Trophoblast cell (in vitro differentiated cells and primary cell): ENCODE measurements around the gene FLT1. TPM values are rescaled to one million over a fixed set of nuclear protein-coding genes. Genes with fewer than 3 reads are reported as not detected.

Experiments
- DNase-seq, 2 donors: peaks; one replicate each; pipeline ENCODE4 v3.0.0-alpha.2; 2016
- H2AFZ ChIP-seq: 2 replicates; pipeline ENCODE4 v1.6.1; 2013; ENCODE audit warnings: low read length, moderate library complexity, mild to moderate bottlenecking; ENCODE audit not compliant: insufficient read depth, poor library complexity
- H2AK5ac ChIP-seq: 2 replicates; pipeline ENCODE4 v1.6.1; 2013; ENCODE audit warnings: mild to moderate bottlenecking, low read length
- H2BK120ac ChIP-seq: 2 replicates; pipeline ENCODE4 v1.6.1; 2013; ENCODE audit warnings: low read length, mild to moderate bottlenecking, moderate library complexity; ENCODE audit not compliant: insufficient read depth, poor library complexity
- H2BK12ac ChIP-seq: 2 replicates; pipeline ENCODE4 v1.6.1; 2013; ENCODE audit warnings: mild to moderate bottlenecking, low read length, moderate library complexity
- H2BK5ac ChIP-seq: 2 replicates; pipeline ENCODE4 v1.6.1; 2013; ENCODE audit warnings: low read length, low read depth, moderate library complexity, mild to moderate bottlenecking; ENCODE audit not compliant: poor library complexity
- H3K14ac ChIP-seq: 2 replicates; pipeline ENCODE4 v1.6.1; 2013; ENCODE audit warnings: mild to moderate bottlenecking, low read length
- H3K18ac ChIP-seq: 2 replicates; pipeline ENCODE4 v1.6.1; 2013; ENCODE audit warnings: mild to moderate bottlenecking, low read length
- H3K23ac ChIP-seq: 2 replicates; pipeline ENCODE4 v1.6.1; 2013; ENCODE audit warnings: low read length
- H3K27ac ChIP-seq: 2 replicates; pipeline ENCODE4 v1.5.1; 2013; ENCODE audit warnings: low read depth, mild to moderate bottlenecking, inconsistent platforms, low read length, moderate library complexity
- H3K27me3 ChIP-seq: 2 replicates; pipeline ENCODE4 v1.6.1; 2013; ENCODE audit warnings: inconsistent platforms, mild to moderate bottlenecking, low read length, moderate library complexity; ENCODE audit not compliant: insufficient read depth
- H3K36me3 ChIP-seq, 2 experiments: 1 replicate in 1 of 2; 2 replicates in 1 of 2; pipeline ENCODE4 v1.6.1; 2013; ENCODE audit warnings: low read length in 2 of 2, mild to moderate bottlenecking in 2 of 2, moderate library complexity in 1 of 2; ENCODE audit not compliant: insufficient read depth in 2 of 2, control insufficient read depth in 1 of 2
- H3K4ac ChIP-seq: 2 replicates; pipeline ENCODE4 v1.6.1; 2013; ENCODE audit warnings: low read depth, mild to moderate bottlenecking, low read length, moderate library complexity
- H3K4me1 ChIP-seq, 2 experiments: 1 replicate in 1 of 2; 2 replicates in 1 of 2; pipeline ENCODE4 v1.6.1; 2013; ENCODE audit warnings: low read length in 2 of 2, mild to moderate bottlenecking in 2 of 2, moderate library complexity in 1 of 2; ENCODE audit not compliant: insufficient read depth in 2 of 2, control insufficient read depth in 1 of 2
- H3K4me2 ChIP-seq: 2 replicates; pipeline ENCODE4 v1.6.1; 2013; ENCODE audit warnings: inconsistent platforms, mild to moderate bottlenecking, low read length, moderate library complexity
- H3K4me3 ChIP-seq: 2 replicates; pipeline ENCODE4 v1.5.1; 2013; ENCODE audit warnings: mild to moderate bottlenecking, low read depth, low read length, inconsistent platforms
- H3K79me1 ChIP-seq: one replicate; pipeline ENCODE4 v1.6.1; 2013; ENCODE audit warnings: low read length
- H3K79me2 ChIP-seq: 2 replicates; pipeline ENCODE4 v1.6.1; 2013; ENCODE audit warnings: low read length, mild to moderate bottlenecking; ENCODE audit not compliant: control insufficient read depth, insufficient read depth, poor library complexity
- H3K9ac ChIP-seq: 2 replicates; pipeline ENCODE4 v1.6.1; 2013; ENCODE audit warnings: mild to moderate bottlenecking, low read length
- H3K9me3 ChIP-seq: 2 replicates; pipeline ENCODE4 v1.6.1; 2013; ENCODE audit warnings: low read depth, mild to moderate bottlenecking, control low read depth, inconsistent platforms, low read length; ENCODE audit not compliant: insufficient read depth
- H4K12ac ChIP-seq: 2 replicates; pipeline ENCODE4 v1.6.1; 2013; ENCODE audit warnings: low read depth, mild to moderate bottlenecking, low read length, moderate library complexity
- H4K8ac ChIP-seq: 2 replicates; pipeline ENCODE4 v1.6.1; 2013; ENCODE audit warnings: low read depth, mild to moderate bottlenecking, low read length, moderate library complexity
- H4K91ac ChIP-seq: one replicate; pipeline ENCODE4 v1.6.1; 2013; ENCODE audit warnings: low read depth, mild to moderate bottlenecking, low read length, moderate library complexity
- WGBS: extraction: QIAGEN DNeasy Blood & Tissue Kit; methylation state at CpG from one replicate; pipeline ENCODE4 v1.1.7; 2013; ENCODE audit warnings: missing lambda C conversion rate; ENCODE audit not compliant: insufficient read length, insufficient coverage; ENCODE audit errors: extremely low coverage; 5-methylcytosine and 5-hydroxymethylcytosine counted together
- polyA plus RNA-seq: library from polyadenylated mRNA; stranded (reverse); fragments of 200-250 nt; gene quantifications from 2 replicates; pipeline ENCODE4 v1.2.3, GENCODE V29; 2013

FLT1 gene, protein sequence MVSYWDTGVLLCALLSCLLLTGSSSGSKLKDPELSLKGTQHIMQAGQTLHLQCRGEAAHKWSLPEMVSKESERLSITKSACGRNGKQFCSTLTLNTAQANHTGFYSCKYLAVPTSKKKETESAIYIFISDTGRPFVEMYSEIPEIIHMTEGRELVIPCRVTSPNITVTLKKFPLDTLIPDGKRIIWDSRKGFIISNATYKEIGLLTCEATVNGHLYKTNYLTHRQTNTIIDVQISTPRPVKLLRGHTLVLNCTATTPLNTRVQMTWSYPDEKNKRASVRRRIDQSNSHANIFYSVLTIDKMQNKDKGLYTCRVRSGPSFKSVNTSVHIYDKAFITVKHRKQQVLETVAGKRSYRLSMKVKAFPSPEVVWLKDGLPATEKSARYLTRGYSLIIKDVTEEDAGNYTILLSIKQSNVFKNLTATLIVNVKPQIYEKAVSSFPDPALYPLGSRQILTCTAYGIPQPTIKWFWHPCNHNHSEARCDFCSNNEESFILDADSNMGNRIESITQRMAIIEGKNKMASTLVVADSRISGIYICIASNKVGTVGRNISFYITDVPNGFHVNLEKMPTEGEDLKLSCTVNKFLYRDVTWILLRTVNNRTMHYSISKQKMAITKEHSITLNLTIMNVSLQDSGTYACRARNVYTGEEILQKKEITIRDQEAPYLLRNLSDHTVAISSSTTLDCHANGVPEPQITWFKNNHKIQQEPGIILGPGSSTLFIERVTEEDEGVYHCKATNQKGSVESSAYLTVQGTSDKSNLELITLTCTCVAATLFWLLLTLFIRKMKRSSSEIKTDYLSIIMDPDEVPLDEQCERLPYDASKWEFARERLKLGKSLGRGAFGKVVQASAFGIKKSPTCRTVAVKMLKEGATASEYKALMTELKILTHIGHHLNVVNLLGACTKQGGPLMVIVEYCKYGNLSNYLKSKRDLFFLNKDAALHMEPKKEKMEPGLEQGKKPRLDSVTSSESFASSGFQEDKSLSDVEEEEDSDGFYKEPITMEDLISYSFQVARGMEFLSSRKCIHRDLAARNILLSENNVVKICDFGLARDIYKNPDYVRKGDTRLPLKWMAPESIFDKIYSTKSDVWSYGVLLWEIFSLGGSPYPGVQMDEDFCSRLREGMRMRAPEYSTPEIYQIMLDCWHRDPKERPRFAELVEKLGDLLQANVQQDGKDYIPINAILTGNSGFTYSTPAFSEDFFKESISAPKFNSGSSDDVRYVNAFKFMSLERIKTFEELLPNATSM (N-terminal part only)
- 17.6 and 18.3 TPM in 2 replicates for polyA plus RNA-seq

DNA sequence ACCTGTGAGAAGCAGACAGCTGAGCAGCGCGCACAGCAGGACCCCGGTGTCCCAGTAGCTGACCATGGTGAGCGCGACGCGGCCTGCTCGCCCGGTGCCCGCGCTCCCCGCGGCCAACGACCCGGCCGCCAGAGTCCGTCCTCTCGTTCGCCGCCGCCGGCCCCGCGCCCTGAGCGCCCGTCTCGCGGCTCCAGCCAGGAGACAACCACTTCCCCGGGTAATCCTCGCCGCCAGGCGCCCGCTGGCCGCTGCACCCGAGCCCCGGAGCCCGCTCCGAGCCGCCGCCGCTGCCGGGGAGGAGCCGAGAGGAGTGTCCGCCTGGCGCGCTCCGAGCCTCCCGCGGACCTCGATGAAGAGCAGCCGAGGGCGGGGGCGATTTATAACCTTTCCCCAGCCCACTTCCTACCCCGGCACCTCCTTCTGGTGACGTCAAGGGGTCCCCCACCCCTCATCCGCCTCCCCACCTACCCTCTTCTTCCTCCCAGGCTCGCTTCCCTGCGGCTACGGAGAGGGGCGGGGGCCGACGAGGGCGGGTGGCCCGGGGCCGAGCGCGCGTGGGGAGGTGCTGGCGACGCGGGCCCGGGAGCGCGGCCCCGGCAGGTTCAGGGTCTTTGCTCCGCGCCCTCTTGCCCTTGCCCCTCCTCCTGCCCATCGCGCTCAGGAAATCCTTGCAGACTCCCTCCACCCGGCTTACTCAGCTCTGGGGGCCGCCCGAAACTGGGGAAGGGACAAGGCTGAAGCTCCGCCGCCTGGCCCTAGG, at the start of gene FLT1:
Gene FLT1 (minus strand): TSS at position 351 of the 760 bp plus-strand sequence. CDS start 285 bp downstream, at position 66.
- Histone ChIP-seq H2AK5ac (no peak within 1 kb of the TSS), H2AFZ (peak within 1 kb of the TSS; percentile 38), H3K79me1 (peaks cover 2% of the 10 kb centered on the region), H3K36me3 (no peaks in the 10 kb centered on the region), H4K12ac (no peak within 1 kb of the TSS), H3K4ac (no peak within 1 kb of the TSS), H3K27me3 (peaks cover 26% of the 10 kb centered on the region), H3K9me3 (peaks cover 2% of the 10 kb centered on the region), H3K27ac (peak within 1 kb of the TSS; percentile 34), H3K9ac (peak within 1 kb of the TSS; percentile 59), H3K4me2 (peak within 1 kb of the TSS; percentile 100), H3K18ac (peak within 1 kb of the TSS; percentile 9), H4K91ac (peak within 1 kb of the TSS; percentile 57), H2BK120ac (no peak within 1 kb of the TSS), H3K23ac (no peak within 1 kb of the TSS), H2BK12ac (peak within 1 kb of the TSS; percentile 51), H2BK5ac (no peak within 1 kb of the TSS), H3K14ac (peak within 1 kb of the TSS; percentile 14), H3K4me1 (peaks cover 17 to 32% of the 10 kb centered on the region in 2 experiments), H4K8ac (peak within 1 kb of the TSS; percentile 51), H3K79me2 (no peaks in the 10 kb centered on the region), H3K4me3 (peak within 1 kb of the TSS; percentile 82)
- no CpG with 5 or more reads among the region's 84 CpGs for WGBS
- peak; percentile 90 to 96 for DNase-seq

DNA sequence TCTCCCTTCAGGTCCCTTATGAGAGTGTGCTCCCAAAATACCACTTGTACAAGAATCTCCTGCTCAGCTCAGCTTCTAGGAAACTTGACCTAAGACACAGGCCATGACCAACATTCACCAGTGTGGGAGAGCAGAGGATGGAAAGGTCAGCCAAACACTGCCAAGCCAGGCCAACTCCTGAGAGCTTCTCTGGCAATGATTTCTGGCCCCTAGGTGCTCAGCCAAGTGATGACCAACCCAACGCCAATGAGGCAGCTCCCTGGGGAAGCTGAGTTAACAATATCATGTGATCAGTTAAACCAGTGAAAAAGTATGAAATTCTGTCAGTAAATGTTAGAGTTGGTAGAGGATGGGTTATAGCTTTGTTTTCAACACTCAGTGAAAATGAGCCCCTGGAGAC, 49.1 kb upstream of the FLT1 start:
- no peak overlapping the region for H3K9ac ChIP-seq
- H2AK5ac ChIP-seq = no peak overlapping the region
- H2BK120ac ChIP-seq = no peak overlapping the region
- H3K23ac ChIP-seq = no peak overlapping the region
- no peak overlapping the region for H3K4ac ChIP-seq
- no peaks in the 10 kb centered on the region for H3K79me1 ChIP-seq
- no peak overlapping the region for H3K27ac ChIP-seq
- no peak overlapping the region for H3K4me3 ChIP-seq
- peaks cover 0 to 2% of the 10 kb centered on the region in 2 experiments for H3K4me1 ChIP-seq
- H3K14ac ChIP-seq = no peak overlapping the region
- H4K12ac ChIP-seq = no peak overlapping the region
- no peaks in the 10 kb centered on the region for H3K27me3 ChIP-seq
- H3K18ac ChIP-seq = no peak overlapping the region
- no peaks in the 10 kb centered on the region for H3K36me3 ChIP-seq
- no peak overlapping the region for H3K4me2 ChIP-seq
- WGBS = no CpG with 5 or more reads among the region's 1 CpG
- H4K8ac ChIP-seq = no peak overlapping the region
- H4K91ac ChIP-seq = no peak overlapping the region
- no peaks in the 10 kb centered on the region for H3K79me2 ChIP-seq
- H2AFZ ChIP-seq = no peak overlapping the region
- H3K9me3 ChIP-seq = no peaks in the 10 kb centered on the region
- no peak for DNase-seq
- no peak overlapping the region for H2BK5ac ChIP-seq
- no peak overlapping the region for H2BK12ac ChIP-seq

DNA sequence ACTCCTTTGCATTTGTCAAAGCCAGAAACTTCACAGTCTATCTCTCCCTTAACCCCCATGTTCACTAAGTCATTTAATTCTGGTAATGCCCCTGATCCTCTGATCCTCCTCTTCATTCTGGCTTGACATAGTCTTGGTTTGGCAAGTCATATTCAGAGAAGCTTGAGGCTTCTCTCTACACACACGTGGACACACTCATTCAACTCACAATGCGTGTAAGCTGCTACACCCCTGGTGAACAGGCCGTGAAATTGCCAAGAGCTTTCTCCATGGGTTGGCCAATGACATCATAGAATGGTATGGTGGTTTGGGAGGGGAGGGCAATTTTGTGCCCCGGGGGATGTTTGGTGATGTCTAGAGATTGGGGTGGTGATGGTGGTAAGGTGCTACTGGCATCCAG, 47.9 kb upstream of the FLT1 start:
- no peak overlapping the region for H2AFZ ChIP-seq
- no peak overlapping the region for H3K18ac ChIP-seq
- H2BK120ac ChIP-seq = no peak overlapping the region
- no peaks in the 10 kb centered on the region for H3K27me3 ChIP-seq
- no peaks in the 10 kb centered on the region for H3K9me3 ChIP-seq
- peaks cover 0 to 2% of the 10 kb centered on the region in 2 experiments for H3K4me1 ChIP-seq
- no peak overlapping the region for H3K4me3 ChIP-seq
- H3K4ac ChIP-seq = no peak overlapping the region
- H4K12ac ChIP-seq = no peak overlapping the region
- H3K4me2 ChIP-seq = no peak overlapping the region
- no peak overlapping the region for H4K8ac ChIP-seq
- peak in 1 of 2 donors; percentile 50 for DNase-seq
- H2BK12ac ChIP-seq = no peak overlapping the region
- H3K79me2 ChIP-seq = no peaks in the 10 kb centered on the region
- WGBS = no CpG with 5 or more reads among the region's 4 CpGs
- no peak overlapping the region for H2AK5ac ChIP-seq
- no peak overlapping the region for H2BK5ac ChIP-seq
- no peaks in the 10 kb centered on the region for H3K36me3 ChIP-seq
- H3K23ac ChIP-seq = no peak overlapping the region
- no peak overlapping the region for H3K9ac ChIP-seq
- no peak overlapping the region for H3K14ac ChIP-seq
- no peak overlapping the region for H4K91ac ChIP-seq
- H3K79me1 ChIP-seq = no peaks in the 10 kb centered on the region
- H3K27ac ChIP-seq = no peak overlapping the region
